Muscle of leg (tissue), 11 donors: ENCODE measurements around the gene ANTXR1. TPM values are rescaled to one million over a fixed set of nuclear protein-coding genes. Genes with fewer than 3 reads are reported as not detected.

Experiments
- DNase-seq: peaks from one replicate; pipeline ENCODE4 v3.0.0; 2013
- H3K27ac ChIP-seq: one replicate; pipeline ENCODE4 v1.5.1; 2013; ENCODE audit warnings: mild to moderate bottlenecking, low read length, control low read depth
- H3K27me3 ChIP-seq: one replicate; pipeline ENCODE4 v1.6.1; 2013; ENCODE audit warnings: low read length; ENCODE audit not compliant: control insufficient read depth, insufficient read depth
- H3K36me3 ChIP-seq: one replicate; pipeline ENCODE4 v1.6.1; 2013; ENCODE audit warnings: low read length; ENCODE audit not compliant: control insufficient read depth, insufficient read depth
- H3K4me1 ChIP-seq: one replicate; pipeline ENCODE4 v1.6.1; 2013; ENCODE audit warnings: low read length; ENCODE audit not compliant: control insufficient read depth, insufficient read depth
- H3K4me3 ChIP-seq: one replicate; pipeline ENCODE4 v1.5.1; 2013; ENCODE audit warnings: low read length, control low read depth
- H3K9me3 ChIP-seq: replicated peaks from 2 replicates; pipeline ENCODE4 v1.6.1; 2013; ENCODE audit warnings: low read depth, low read length; ENCODE audit not compliant: control insufficient read depth
- WGBS: methylation state at CpG from one replicate; pipeline ENCODE4 v1.1.5; 2013; ENCODE audit warnings: missing lambda C conversion rate; ENCODE audit not compliant: insufficient coverage; 5-methylcytosine and 5-hydroxymethylcytosine counted together
- polyA plus RNA-seq, 8 donors: library from polyadenylated mRNA; unstranded; fragments of 120-200 nt; gene quantifications; one replicate each; pipeline versions ENCODE4 v1.2.1 to v1.2.3, GENCODE V29; 2013; ENCODE audit warnings: inconsistent platforms in 1 of 8, low replicate concordance in 1 of 8; ENCODE audit not compliant: insufficient read length in 8 of 8, insufficient read depth in 1 of 8
- total RNA-seq: library from RNA; stranded (reverse); fragments of 120-200 nt; gene quantifications from one replicate; pipeline ENCODE4 v1.2.4, GENCODE V29; 2013

Gene ANTXR1
- total and polyA plus RNA-seq, 9 donors: 84.4 to 187 (median 133) TPM

DNA sequence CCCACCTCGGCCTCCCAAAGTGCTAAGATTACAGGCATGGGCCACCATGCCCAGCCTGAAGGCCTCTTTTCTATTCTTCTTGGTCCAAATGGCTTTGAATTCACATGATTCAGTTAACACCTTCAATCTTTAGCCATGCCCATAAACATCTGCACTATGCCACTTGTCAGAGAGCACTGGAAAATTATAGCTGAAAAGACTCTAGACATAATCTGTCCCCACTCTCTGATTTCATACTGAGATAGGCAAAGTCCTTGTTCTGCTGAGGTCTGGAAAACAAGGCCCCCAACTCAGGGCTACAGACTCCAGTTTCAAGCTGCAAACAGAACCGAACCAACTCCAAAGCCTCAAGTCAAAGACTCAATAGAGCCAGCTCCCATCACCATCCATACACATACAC, 170.7 kb downstream of the ANTXR1 start:
- DNase-seq: no peak
- no peak overlapping the region for H3K27ac ChIP-seq
- H3K4me1 ChIP-seq: peaks cover 10% of the 10 kb centered on the region
- no peaks in the 10 kb centered on the region for H3K27me3 ChIP-seq
- H3K9me3 ChIP-seq: no peaks in the 10 kb centered on the region
- 91% methylated on average over 2 of the region's 2 CpGs for WGBS
- no peak overlapping the region for H3K4me3 ChIP-seq
- H3K36me3 ChIP-seq: peaks cover 61% of the 10 kb centered on the region

DNA sequence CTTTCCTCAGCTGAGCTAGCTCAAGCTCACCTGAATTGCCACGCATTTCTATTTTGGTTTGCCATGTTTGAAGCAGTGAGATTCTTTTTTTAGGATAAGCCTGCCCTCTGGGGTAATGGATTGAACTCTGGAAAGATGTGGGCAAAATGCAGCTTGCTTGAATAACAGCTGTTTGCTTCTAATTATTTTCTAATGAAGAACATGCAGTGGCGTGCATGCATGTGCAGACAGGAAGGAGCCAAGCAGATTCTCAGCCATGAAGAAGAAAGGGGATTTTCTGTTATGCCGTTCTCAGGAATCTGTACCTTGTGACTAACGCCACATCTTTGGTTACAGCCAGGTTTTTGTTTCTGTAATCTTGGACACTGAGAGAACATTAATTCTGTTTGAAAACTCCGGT, 171.2 kb downstream of the ANTXR1 start:
- WGBS: 22% methylated on average over 2 of the region's 5 CpGs
- Histone ChIP-seq H3K27ac (no peak overlapping the region), H3K36me3 (peaks cover 64% of the 10 kb centered on the region), H3K4me1 (peaks cover 11% of the 10 kb centered on the region), H3K9me3 (no peaks in the 10 kb centered on the region), H3K4me3 (no peak overlapping the region), H3K27me3 (no peaks in the 10 kb centered on the region)
- DNase-seq: no peak

DNA sequence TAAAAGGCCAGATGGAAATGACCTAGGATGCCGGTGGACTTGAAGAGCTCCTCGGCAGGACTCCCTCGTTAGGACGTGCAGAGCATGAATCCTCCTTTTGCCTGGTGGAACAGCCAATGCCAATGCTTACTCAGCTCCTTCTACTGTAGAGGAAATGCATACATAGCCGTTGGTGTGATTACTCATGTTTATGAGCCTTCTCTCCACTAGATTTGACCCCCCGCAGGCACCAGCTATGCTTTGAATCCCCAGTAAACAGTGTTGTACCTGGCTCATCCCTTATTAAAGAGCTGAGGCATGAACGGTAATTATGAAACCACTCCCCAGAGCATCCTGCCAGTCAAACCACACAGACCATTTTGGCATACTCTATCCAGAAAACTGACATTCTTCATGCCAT, 172.8 kb downstream of the ANTXR1 start:
- peaks cover 63% of the 10 kb centered on the region for H3K36me3 ChIP-seq
- H3K4me1 ChIP-seq: peaks cover 24% of the 10 kb centered on the region
- H3K9me3 ChIP-seq: no peaks in the 10 kb centered on the region
- no peak for DNase-seq
- no peak overlapping the region for H3K27ac ChIP-seq
- no peak overlapping the region for H3K4me3 ChIP-seq
- 84% methylated on average over 5 of the region's 7 CpGs for whole genome bisulfite sequencing
- no peaks in the 10 kb centered on the region for H3K27me3 ChIP-seq

DNA sequence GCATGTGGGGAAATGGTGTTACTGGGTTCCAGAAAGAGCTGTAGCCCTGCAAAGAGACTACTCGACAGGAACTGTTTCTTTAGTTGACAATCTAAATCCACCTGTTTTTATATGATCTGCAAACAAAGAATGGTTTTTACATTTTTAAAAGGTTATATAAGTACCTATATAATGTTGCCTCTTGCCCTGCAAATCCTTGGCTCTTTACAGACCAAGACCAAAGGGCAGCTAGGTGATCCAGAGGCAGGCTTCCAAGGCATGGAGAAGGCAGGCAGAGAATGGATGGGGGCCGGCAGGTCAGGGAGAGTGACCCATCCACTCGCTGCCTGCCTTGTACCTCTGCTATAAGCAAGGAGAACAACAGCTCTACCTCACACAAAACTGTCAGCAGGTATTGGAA, 173.6 kb downstream of the ANTXR1 start:
- peaks cover 55% of the 10 kb centered on the region for H3K36me3 ChIP-seq
- 92% methylated on average over 2 of the region's 3 CpGs for WGBS
- H3K4me3 ChIP-seq: no peak overlapping the region
- H3K27me3 ChIP-seq: no peaks in the 10 kb centered on the region
- peaks cover 28% of the 10 kb centered on the region for H3K4me1 ChIP-seq
- DNase-seq: no peak
- H3K9me3 ChIP-seq: no peaks in the 10 kb centered on the region
- H3K27ac ChIP-seq: no peak overlapping the region

DNA sequence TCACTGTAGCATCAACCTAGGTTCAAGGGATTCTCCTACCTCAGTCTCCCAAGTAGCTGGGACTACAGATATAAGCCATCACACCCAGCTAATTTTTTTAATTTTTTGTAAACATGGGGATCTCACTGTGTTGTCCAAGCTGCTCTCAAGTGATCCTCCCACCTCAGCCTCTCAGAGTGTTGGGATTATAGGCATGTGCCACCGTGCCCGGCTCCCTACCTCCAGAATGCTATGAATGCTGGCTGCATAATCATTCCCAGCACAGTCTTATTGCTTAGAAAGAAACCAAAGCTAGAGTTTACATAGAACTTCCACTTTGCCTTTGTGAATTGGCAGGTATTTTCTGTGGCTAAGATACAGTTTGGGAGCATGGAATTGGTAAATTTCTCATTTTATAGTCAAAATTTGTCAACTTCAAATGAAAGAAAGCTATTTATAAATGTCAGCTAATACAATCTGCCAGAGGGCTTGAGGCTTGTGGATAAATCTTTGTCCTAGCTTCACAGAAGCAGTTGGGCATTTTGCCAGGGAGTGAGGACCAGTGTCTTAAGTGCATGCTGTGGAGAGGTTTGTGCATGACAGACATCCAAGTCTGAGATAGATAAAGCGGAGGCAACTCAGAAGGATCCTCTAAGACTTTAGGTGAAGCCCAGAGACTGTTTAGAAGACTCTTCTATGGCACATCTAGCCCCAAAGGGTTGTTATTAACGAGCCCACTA, 175.4 kb downstream of the ANTXR1 start:
- no peak overlapping the region for H3K27ac ChIP-seq
- H3K36me3 ChIP-seq: peaks cover 56% of the 10 kb centered on the region
- H3K4me1 ChIP-seq: peaks cover 32% of the 10 kb centered on the region
- no peaks in the 10 kb centered on the region for H3K27me3 ChIP-seq
- peak; percentile 63 for DNase-seq
- no peaks in the 10 kb centered on the region for H3K9me3 ChIP-seq
- H3K4me3 ChIP-seq: no peak overlapping the region
- WGBS: no CpG with 5 or more reads among the region's 4 CpGs

DNA sequence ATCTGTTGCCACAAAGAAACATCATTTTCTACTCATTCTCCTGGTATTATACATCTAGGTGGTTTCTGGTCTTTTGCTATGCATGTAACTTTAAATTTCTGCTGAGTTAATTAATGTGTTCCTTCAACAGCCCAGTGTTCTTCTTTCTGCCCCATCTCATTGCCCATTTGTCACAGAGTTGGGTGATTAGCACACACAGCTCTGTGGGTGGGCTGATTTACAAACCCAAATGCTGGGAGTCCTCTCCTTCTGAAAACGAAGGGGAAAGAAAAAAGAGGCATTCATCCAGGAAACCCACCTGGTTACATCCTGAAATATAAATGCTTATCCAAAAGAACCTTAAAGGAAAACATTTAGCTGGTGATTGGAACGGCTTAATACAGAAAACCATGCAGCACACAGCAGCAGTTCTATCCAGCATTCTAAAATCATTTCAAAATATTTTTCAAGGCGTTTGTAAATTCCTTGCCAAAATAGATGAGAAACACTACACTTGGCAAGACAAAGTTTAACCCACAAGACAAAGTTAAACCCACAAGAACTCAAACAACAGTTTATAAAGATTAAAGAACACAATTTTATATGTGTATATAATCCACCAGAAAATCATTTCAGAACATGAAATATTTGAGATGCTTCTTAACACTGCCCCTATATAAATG, 177.9 kb downstream of the ANTXR1 start:
- Histone ChIP-seq H3K9me3 (no peaks in the 10 kb centered on the region), H3K27ac (peak overlapping the region; percentile 11), H3K4me3 (no peak overlapping the region), H3K27me3 (no peaks in the 10 kb centered on the region), H3K4me1 (peaks cover 30% of the 10 kb centered on the region), H3K36me3 (peaks cover 47% of the 10 kb centered on the region)
- DNase-seq: peak; percentile 73
- 25% methylated on average over 1 of the region's 3 CpGs for WGBS

DNA sequence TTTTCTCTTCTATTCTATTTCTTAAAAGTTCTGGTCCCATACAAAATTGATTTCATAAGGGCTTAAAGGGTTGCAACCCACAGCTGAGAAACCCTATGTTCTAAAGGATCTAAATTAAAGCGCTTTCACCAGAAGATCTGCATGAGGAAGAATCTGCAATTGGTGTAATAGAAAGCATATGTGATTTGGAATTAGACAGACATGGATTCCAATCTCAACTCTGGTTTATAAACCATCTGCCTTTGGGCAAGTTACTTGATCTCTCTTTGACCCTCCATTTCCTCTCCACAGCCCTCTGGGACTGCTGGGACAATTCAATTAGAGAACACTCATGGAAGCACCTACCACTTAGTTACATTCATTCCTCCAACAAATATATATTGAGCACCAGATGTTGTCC, 178.7 kb downstream of the ANTXR1 start:
- no peak for DNase-seq
- WGBS: no CpG with 5 or more reads among the region's 1 CpG
- Histone ChIP-seq H3K27me3 (no peaks in the 10 kb centered on the region), H3K9me3 (no peaks in the 10 kb centered on the region), H3K27ac (no peak overlapping the region), H3K4me1 (peaks cover 30% of the 10 kb centered on the region), H3K4me3 (no peak overlapping the region), H3K36me3 (peaks cover 44% of the 10 kb centered on the region)

DNA sequence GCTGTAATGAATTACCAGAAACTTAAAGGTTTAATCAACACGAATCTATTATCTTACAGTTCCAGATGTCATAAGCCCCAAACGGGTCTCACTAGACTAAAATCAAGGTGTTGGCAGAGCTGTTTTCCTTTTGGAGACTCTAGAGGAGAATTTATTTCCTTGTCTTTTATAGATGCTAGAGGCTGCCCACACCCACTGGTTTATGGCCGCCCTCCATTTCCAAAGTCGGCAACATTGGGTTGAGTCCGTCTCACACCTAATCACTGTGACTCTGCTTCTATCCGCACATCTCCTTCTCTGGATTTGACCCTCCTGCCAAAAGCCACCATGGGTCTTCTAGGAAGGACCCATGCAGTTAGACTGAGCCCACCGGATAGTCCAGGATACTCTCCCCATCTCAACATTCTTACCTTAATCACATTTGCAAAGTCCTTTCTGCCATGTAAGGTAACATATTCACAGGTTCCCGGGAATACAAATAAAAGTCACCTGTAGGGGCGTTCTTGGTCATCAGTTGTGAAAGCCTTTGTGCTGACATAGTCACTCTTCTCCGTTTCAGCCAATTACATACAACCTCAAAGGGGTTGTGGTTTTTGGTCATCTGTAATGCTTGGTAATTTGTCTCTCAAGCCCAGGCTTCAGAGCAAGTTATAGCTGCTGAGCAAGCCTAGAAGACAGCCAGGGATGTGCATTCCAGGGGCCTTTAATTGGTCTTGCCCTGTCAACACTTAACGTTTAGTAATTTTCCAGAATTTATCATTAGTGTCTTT, 179.4 kb downstream of the ANTXR1 start:
- Histone ChIP-seq H3K4me1 (peaks cover 30% of the 10 kb centered on the region), H3K36me3 (peaks cover 45% of the 10 kb centered on the region), H3K27me3 (no peaks in the 10 kb centered on the region), H3K4me3 (no peak overlapping the region), H3K27ac (no peak overlapping the region), H3K9me3 (no peaks in the 10 kb centered on the region)
- 85% methylated on average over 5 of the region's 11 CpGs for WGBS
- DNase-seq: no peak

DNA sequence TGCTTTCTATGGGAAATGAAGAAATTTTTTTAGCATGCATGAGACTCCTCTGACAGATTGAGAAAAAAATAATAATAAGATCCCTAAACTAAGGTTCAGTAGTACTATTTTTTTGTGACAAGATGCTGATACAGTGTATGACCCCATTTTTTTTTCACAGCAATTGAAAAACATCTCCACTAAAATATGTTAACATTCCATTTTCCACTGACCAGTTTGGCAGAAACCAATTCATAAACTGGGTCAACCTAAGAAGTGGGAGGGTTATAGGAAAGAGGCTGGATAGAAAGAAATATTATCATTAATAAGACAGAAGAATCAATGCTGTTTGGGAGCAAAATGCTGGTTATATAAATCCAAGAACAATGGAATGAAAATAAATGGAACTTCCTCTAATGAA, 182.7 kb downstream of the ANTXR1 start:
- Histone ChIP-seq H3K4me1 (peaks cover 15% of the 10 kb centered on the region), H3K27ac (no peak overlapping the region), H3K9me3 (no peaks in the 10 kb centered on the region), H3K36me3 (peaks cover 54% of the 10 kb centered on the region), H3K4me3 (no peak overlapping the region), H3K27me3 (no peaks in the 10 kb centered on the region)
- peak; percentile 60 for DNase-seq
